Measurements from ENCODE around the gene TMEM214.

Gene TMEM214

DNA sequence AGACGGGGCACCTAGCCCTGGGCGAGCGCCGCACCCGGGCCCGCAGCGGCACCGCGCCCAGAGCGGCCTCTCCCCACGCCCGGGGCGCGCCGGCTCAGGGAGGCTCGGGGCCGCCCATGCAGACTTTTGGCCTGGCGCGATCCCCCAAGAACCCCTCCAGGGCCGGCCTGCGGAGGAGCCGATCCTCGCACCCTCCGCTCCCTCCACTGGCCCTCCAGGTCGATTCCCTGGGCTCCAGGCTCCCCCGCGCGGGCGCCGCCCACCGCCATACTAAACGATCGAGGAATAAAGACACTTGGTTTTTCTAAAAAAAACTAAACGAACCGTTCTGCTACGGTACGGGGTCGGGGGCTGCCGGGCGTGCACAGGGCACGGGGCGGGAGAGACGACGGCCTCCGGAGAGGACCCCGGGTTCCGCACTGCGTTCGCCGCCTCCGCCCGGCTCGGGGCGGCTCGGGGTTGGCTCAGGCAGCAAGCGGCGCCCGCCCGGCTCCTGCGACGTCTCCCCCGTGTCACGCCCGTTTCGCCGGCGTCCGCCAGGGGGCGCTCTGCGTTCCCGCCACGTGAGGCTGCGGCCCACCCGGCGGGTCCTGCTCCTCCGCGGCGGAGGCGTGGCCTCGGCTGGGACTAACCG is 53.4 kb downstream of the TMEM214 start:
- peak; percentile 98 for DNase-seq

GRCh38 chr2:27086724-27087593 is 54.2 kb downstream of the TMEM214 start, which contains the start of gene KHK:
Gene KHK, plus strand, starts transcription at chr2:27086772. Its CDS starts 488 bp downstream, at chr2:27087260.
- DNase-seq: peak; percentile 41

- DNase-seq: no peak
These were observed 55.2 kb downstream of the TMEM214 start for GRCh38 chr2:27087823-27088410.

DNA sequence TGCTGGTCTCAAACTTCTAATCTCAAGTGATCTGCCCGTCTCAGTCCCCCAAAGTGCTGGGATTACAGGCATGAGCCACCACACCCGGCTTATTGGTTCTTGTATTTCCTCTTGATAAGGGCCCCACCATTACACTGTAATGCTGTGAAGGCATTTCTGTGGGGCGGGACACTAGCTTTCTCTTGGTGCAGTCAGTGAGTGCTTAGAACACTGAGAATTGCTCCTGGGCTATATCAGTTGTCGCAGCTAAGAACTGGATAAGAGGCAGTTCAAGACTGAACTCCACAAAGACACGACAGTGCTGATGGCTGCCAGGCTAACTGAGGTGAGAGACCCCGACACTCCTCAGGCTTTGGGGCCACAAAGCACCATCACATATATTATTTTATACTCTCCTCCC is 55.9 kb downstream of the TMEM214 start:
- no peak for DNase-seq

DNA sequence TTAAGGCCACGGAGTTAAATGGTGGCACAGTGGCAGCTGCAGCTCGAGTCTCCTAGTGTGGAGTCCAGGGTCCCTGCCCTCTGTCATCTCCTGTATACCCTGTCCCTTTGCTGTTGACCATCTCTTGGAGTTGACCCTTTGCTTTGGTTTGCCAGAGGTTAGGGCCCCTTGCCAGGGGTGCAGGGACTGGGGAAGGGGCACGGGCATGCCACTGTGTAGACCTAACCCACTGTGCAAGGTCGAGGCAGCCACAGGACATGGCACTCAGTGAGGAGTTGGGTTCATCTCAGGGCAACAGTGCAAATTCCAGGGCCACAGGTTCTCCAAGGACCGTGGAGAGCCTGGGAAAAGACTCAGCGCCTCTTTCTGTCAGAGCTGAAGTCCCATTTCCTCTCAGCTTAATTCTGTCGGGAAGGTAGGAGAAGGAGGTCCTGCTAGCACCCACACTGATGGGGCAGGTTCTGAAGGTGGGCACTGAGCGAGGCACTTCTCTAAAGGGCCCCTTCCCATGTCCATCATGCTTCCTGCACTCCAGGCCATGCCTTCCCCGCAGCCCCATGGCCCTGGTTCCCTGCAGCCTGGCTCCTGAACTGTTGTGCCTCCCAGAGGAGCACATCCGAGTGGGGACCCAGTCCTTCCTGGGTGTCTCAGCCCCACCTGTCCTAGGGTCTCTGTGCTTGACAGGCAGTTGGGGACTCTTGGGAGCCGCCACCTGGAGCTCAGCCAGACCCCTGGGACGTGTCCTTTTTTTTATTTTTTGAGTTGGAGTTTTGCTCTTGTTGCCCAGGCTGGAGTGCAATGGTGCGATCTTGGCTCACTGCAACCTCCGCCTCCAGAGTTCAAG is 56.6 kb downstream of the TMEM214 start:
- DNase-seq: no peak

All from activated CD4-positive, alpha-beta T cell treated with anti-CD3 and anti-CD28 coated beads for 48 hours (primary cell).